ENCODE data around the gene ARHGEF37.

ARHGEF37 gene

GRCh38 chr5:149674686-149675085, 93.4 kb downstream of the ARHGEF37 start:
- DNase-seq (ENCODE audit: low read depth, low spot score) = no peak

- DNase-seq (ENCODE audit: low read depth, low spot score) = no peak
These were observed 94.4 kb downstream of the ARHGEF37 start for GRCh38 chr5:149675610-149676201.

GRCh38 chr5:149677731-149678130, 96.4 kb downstream of the ARHGEF37 start:
- DNase-seq (ENCODE audit: low read depth, low spot score) = no peak

GRCh38 chr5:149679876-149680809, 98.8 kb downstream of the ARHGEF37 start:
- DNase-seq (ENCODE audit: low read depth, low spot score) = no peak

GRCh38 chr5:149680810-149681221, 99.5 kb downstream of the ARHGEF37 start:
- no peak for DNase-seq (ENCODE audit: low read depth, low spot score)

- no peak for DNase-seq (ENCODE audit: low read depth, low spot score)
These were observed 100.0 kb downstream of the ARHGEF37 start for GRCh38 chr5:149681252-149681651.

- no peak for DNase-seq (ENCODE audit: low read depth, low spot score)
These were observed 100.6 kb downstream of the ARHGEF37 start for GRCh38 chr5:149681922-149682321.

GRCh38 chr5:149682532-149683075, 101.3 kb downstream of the ARHGEF37 start:
- no peak for DNase-seq (ENCODE audit: low read depth, low spot score)

GRCh38 chr5:149683964-149684363, 102.7 kb downstream of the ARHGEF37 start:
- no peak for DNase-seq (ENCODE audit: low read depth, low spot score)

GRCh38 chr5:149684371-149684770, 103.1 kb downstream of the ARHGEF37 start:
- DNase-seq (ENCODE audit: low read depth, low spot score) = no peak

Data from ELF-1 (cell line).